ENCODE data around the gene KRTAP4-4. TPM values are rescaled to one million over a fixed set of nuclear protein-coding genes. Genes with fewer than 3 reads are reported as not detected.

Gene KRTAP4-4
- total RNA-seq, 2 experiments from 2014 or later = not detected

GRCh38 chr17:41177727-41178271 lies 17.3 kb upstream of the KRTAP4-4 start, which contains the start of gene KRTAP4-2:
KRTAP4-2 (minus strand) TSS chr17:41178221; CDS start chr17:41178164, 57 bp downstream.
- no peaks in the 10 kb centered on the region for H3K36me3 Mint-ChIP-seq (ENCODE audit: low read depth)
- H3K27me3 Mint-ChIP-seq = no peaks in the 10 kb centered on the region
- no peak within 1 kb of the TSS for H3K27ac Mint-ChIP-seq
- POLR2A ChIA-PET = no interaction called here
- DNase-seq = no peak
- intact Hi-C loops (cut with micrococcal nuclease) = no loop called here
- H3K4me3 Mint-ChIP-seq = no peak within 1 kb of the TSS
- CTCF ChIA-PET = interaction anchor here (0.5 kb wide), 1 partner anchor 17 kb away, joined by 3 read pairs; no protein-coding TSS in a partner anchor
- TF ChIP-seq CTCF (IDR thresholded peaks at IDR 0.05) = no peak
- H3K4me1 Mint-ChIP-seq (ENCODE audit: low read depth) = no peaks in the 10 kb centered on the region
- no peaks in the 10 kb centered on the region for H3K9me3 Mint-ChIP-seq
- no peak for ATAC-seq

GRCh38 chr17:41176744-41177387 lies 16.3 kb upstream of the KRTAP4-4 start:
- no peak overlapping the region for H3K4me3 Mint-ChIP-seq
- TF ChIP-seq CTCF (IDR thresholded peaks at IDR 0.05) = no peak
- H3K27ac Mint-ChIP-seq = no peak overlapping the region
- H3K27me3 Mint-ChIP-seq = no peaks in the 10 kb centered on the region
- no peaks in the 10 kb centered on the region for H3K4me1 Mint-ChIP-seq (ENCODE audit: low read depth)
- intact Hi-C loops (cut with micrococcal nuclease) = no loop called here
- ChIA-PET POLR2A (no interaction called here), CTCF (no interaction called here)
- ATAC-seq (no peak), DNase-seq (no peak)
- no peaks in the 10 kb centered on the region for H3K36me3 Mint-ChIP-seq (ENCODE audit: low read depth)
- no peaks in the 10 kb centered on the region for H3K9me3 Mint-ChIP-seq

- no peak overlapping the region for H3K27ac Mint-ChIP-seq
These were observed 11.3 kb upstream of the KRTAP4-4 start for GRCh38 chr17:41171886-41172285.

GRCh38 chr17:41168121-41168520 lies 7.6 kb upstream of the KRTAP4-4 start, which contains the start of gene KRTAP4-3:
KRTAP4-3 (minus strand) TSS chr17:41168221; CDS start chr17:41168172, 49 bp downstream.
- CTCF ChIA-PET = no interaction called here
- intact Hi-C loops (cut with micrococcal nuclease) = no loop called here
- Mint-ChIP-seq H3K36me3 (ENCODE audit: low read depth) (no peaks in the 10 kb centered on the region), H3K4me1 (ENCODE audit: low read depth) (peaks cover 2% of the 10 kb centered on the region), H3K27ac (no peak within 1 kb of the TSS), H3K27me3 (no peaks in the 10 kb centered on the region), H3K9me3 (no peaks in the 10 kb centered on the region), H3K4me3 (no peak within 1 kb of the TSS)
- DNase-seq = no peak
- ATAC-seq = no peak
- POLR2A ChIA-PET = no interaction called here
- no peak for TF ChIP-seq CTCF (IDR thresholded peaks at IDR 0.05)

More at GRCh38 chr17:41171886-41172285, 11.3 kb upstream of the KRTAP4-4 start:
- no peaks in the 10 kb centered on the region for H3K27me3 Mint-ChIP-seq
- no peak for ATAC-seq
- TF ChIP-seq CTCF (IDR thresholded peaks at IDR 0.05) = no peak
- no peaks in the 10 kb centered on the region for H3K36me3 Mint-ChIP-seq (ENCODE audit: low read depth)
- peaks cover 2% of the 10 kb centered on the region for H3K4me1 Mint-ChIP-seq (ENCODE audit: low read depth)
- intact Hi-C loops (cut with micrococcal nuclease) = no loop called here
- H3K4me3 Mint-ChIP-seq = no peak overlapping the region
- no peak for DNase-seq
- ChIA-PET CTCF (no interaction called here), POLR2A (no interaction called here)
- no peaks in the 10 kb centered on the region for H3K9me3 Mint-ChIP-seq

- ChIA-PET CTCF (no interaction called here), POLR2A (no interaction called here)
- Mint-ChIP-seq H3K4me3 (no peak overlapping the region), H3K27me3 (no peaks in the 10 kb centered on the region), H3K9me3 (no peaks in the 10 kb centered on the region), H3K36me3 (ENCODE audit: low read depth) (no peaks in the 10 kb centered on the region), H3K4me1 (ENCODE audit: low read depth) (peaks cover 2% of the 10 kb centered on the region), H3K27ac (no peak overlapping the region)
- no peak for TF ChIP-seq CTCF (IDR thresholded peaks at IDR 0.05)
- no peak for DNase-seq
- no peak for ATAC-seq
- intact Hi-C loops (cut with micrococcal nuclease) = no loop called here
These were observed 7.0 kb upstream of the KRTAP4-4 start for GRCh38 chr17:41167561-41167960.

Measured in activated CD8-positive, alpha-beta T cell treated with anti-CD3 and anti-CD28 coated beads for 36 hours (primary cell).